NT2/D1 (cell line): ENCODE results near the gene C5orf15.

ENCODE experiments used
- SUZ12 ChIP-seq: IDR thresholded peaks from 2 replicates; pipeline ENCODE4 v1.6.1; 2011; ENCODE audit not compliant: insufficient read length, insufficient read depth; ENCODE audit errors: extremely low read depth
- YY1 ChIP-seq: IDR thresholded peaks from 2 replicates; pipeline ENCODE4 v1.6.1; 2011; ENCODE audit not compliant: insufficient read length, insufficient read depth
- ZNF274 ChIP-seq: IDR thresholded peaks from 2 replicates; pipeline ENCODE4 v1.6.1; 2011; ENCODE audit warnings: mild to moderate bottlenecking, low read depth, low read length

- TF ChIP-seq ZNF274: no peak
- no peak for TF ChIP-seq YY1
- TF ChIP-seq SUZ12: no peak
Observed at GRCh38 chr5:134000091-134000511, 31.7 kb upstream of the C5orf15 start.
